Measurements from ENCODE around the gene POLR2E. TPM values are rescaled to one million over a fixed set of nuclear protein-coding genes. Genes with fewer than 3 reads are reported as not detected.

POLR2E gene
- total and polyA plus RNA-seq, 9 of the 15 experiments (the other 6 are each of a cell fraction or from before 2014, with no cell fraction given) = 3.4 to 413 (median 244) TPM

DNA sequence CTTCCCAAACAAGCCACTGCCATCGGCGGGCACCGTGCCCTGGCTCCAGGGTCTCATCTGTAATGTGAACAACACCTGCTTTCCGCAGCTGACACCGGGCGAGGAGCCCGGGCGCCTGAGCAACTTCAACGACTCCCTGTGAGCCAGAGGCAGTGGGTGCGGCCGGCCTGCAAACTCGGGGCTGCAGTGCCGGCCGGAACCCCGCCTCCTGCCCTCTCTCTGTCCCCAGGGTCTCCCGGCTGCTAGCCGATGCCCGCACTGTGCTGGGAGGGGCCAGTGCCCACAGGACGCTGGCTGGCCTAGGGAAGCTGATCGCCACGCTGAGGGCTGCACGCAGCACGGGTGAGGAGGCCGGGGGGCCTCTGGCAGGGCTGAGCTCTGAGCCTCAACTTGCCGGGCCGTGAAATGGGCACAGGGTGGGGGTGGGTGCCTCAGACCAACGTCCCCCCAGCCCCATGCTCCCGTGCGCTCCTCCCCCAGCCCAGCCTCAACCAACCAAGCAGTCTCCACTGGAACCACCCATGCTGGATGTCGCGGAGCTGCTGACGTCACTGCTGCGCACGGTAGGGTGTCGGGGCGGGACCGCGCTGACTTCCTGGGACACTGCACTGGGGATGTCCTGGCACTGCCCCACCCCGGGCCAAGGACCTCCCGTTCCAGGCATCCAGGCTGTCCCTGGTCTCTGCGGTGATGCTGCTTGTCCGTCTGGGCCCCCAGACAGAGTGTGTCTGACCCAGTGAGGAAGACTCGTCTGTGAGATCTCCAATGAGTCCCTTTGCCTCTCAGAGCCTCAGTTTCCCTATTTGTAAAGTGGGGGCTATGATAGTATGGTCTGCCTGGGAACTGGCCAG is 53.1 kb downstream of the POLR2E start (continued):
- TF ChIP-seq, protein P1, sequence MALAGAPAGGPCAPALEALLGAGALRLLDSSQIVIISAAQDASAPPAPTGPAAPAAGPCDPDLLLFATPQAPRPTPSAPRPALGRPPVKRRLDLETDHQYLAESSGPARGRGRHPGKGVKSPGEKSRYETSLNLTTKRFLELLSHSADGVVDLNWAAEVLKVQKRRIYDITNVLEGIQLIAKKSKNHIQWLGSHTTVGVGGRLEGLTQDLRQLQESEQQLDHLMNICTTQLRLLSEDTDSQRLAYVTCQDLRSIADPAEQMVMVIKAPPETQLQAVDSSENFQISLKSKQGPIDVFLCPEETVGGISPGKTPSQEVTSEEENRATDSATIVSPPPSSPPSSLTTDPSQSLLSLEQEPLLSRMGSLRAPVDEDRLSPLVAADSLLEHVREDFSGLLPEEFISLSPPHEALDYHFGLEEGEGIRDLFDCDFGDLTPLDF (CRISPR knock-in tag; IDR thresholded peaks at IDR 0.05) = no peak
- TF ChIP-seq, protein P2, sequence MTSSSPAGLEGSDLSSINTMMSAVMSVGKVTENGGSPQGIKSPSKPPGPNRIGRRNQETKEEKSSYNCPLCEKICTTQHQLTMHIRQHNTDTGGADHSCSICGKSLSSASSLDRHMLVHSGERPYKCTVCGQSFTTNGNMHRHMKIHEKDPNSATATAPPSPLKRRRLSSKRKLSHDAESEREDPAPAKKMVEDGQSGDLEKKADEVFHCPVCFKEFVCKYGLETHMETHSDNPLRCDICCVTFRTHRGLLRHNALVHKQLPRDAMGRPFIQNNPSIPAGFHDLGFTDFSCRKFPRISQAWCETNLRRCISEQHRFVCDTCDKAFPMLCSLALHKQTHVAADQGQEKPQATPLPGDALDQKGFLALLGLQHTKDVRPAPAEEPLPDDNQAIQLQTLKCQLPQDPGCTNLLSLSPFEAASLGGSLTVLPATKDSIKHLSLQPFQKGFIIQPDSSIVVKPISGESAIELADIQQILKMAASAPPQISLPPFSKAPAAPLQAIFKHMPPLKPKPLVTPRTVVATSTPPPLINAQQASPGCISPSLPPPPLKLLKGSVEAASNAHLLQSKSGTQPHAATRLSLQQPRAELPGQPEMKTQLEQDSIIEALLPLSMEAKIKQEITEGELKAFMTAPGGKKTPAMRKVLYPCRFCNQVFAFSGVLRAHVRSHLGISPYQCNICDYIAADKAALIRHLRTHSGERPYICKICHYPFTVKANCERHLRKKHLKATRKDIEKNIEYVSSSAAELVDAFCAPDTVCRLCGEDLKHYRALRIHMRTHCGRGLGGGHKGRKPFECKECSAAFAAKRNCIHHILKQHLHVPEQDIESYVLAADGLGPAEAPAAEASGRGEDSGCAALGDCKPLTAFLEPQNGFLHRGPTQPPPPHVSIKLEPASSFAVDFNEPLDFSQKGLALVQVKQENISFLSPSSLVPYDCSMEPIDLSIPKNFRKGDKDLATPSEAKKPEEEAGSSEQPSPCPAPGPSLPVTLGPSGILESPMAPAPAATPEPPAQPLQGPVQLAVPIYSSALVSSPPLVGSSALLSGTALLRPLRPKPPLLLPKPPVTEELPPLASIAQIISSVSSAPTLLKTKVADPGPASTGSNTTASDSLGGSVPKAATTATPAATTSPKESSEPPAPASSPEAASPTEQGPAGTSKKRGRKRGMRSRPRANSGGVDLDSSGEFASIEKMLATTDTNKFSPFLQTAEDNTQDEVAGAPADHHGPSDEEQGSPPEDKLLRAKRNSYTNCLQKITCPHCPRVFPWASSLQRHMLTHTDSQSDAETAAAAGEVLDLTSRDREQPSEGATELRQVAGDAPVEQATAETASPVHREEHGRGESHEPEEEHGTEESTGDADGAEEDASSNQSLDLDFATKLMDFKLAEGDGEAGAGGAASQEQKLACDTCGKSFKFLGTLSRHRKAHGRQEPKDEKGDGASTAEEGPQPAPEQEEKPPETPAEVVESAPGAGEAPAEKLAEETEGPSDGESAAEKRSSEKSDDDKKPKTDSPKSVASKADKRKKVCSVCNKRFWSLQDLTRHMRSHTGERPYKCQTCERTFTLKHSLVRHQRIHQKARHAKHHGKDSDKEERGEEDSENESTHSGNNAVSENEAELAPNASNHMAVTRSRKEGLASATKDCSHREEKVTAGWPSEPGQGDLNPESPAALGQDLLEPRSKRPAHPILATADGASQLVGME (CRISPR knock-in tag; IDR thresholded peaks at IDR 0.05) = no peak
- TF ChIP-seq ZNF253 (CRISPR knock-in tag; conservative IDR thresholded peaks at IDR 0.05) (no peak), ETS2 (tag; IDR thresholded peaks at IDR 0.05; ENCODE audit: borderline replicate concordance, poor library complexity, severe bottlenecking) (no peak), CAMTA2 (CRISPR knock-in tag; conservative IDR thresholded peaks at IDR 0.05) (no peak), NUFIP1 (IDR thresholded peaks at IDR 0.05; ENCODE audit: partially characterized antibody) (no peak)
- TF ChIP-seq, protein P3, sequence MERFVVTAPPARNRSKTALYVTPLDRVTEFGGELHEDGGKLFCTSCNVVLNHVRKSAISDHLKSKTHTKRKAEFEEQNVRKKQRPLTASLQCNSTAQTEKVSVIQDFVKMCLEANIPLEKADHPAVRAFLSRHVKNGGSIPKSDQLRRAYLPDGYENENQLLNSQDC (CRISPR knock-in tag; IDR thresholded peaks at IDR 0.05) = no peak
- TF ChIP-seq, protein P4, sequence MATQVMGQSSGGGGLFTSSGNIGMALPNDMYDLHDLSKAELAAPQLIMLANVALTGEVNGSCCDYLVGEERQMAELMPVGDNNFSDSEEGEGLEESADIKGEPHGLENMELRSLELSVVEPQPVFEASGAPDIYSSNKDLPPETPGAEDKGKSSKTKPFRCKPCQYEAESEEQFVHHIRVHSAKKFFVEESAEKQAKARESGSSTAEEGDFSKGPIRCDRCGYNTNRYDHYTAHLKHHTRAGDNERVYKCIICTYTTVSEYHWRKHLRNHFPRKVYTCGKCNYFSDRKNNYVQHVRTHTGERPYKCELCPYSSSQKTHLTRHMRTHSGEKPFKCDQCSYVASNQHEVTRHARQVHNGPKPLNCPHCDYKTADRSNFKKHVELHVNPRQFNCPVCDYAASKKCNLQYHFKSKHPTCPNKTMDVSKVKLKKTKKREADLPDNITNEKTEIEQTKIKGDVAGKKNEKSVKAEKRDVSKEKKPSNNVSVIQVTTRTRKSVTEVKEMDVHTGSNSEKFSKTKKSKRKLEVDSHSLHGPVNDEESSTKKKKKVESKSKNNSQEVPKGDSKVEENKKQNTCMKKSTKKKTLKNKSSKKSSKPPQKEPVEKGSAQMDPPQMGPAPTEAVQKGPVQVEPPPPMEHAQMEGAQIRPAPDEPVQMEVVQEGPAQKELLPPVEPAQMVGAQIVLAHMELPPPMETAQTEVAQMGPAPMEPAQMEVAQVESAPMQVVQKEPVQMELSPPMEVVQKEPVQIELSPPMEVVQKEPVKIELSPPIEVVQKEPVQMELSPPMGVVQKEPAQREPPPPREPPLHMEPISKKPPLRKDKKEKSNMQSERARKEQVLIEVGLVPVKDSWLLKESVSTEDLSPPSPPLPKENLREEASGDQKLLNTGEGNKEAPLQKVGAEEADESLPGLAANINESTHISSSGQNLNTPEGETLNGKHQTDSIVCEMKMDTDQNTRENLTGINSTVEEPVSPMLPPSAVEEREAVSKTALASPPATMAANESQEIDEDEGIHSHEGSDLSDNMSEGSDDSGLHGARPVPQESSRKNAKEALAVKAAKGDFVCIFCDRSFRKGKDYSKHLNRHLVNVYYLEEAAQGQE (IDR thresholded peaks at IDR 0.05; ENCODE audit: borderline replicate concordance) = no peak
- TF ChIP-seq, protein P4 (CRISPR knock-in tag; IDR thresholded peaks at IDR 0.05; ENCODE audit: low read depth) = no peak
- TF ChIP-seq, protein P5, sequence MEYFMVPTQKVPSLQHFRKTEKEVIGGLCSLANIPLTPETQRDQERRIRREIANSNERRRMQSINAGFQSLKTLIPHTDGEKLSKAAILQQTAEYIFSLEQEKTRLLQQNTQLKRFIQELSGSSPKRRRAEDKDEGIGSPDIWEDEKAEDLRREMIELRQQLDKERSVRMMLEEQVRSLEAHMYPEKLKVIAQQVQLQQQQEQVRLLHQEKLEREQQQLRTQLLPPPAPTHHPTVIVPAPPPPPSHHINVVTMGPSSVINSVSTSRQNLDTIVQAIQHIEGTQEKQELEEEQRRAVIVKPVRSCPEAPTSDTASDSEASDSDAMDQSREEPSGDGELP (CRISPR knock-in tag; IDR thresholded peaks at IDR 0.05; ENCODE audit: borderline replicate concordance) = peak; percentile 72; the same call in 1 of the 2 replicates

All from K562 (cell line).